ENCODE results near the gene PKNOX2. TPM values are rescaled to one million over a fixed set of nuclear protein-coding genes. Genes with fewer than 3 reads are reported as not detected.

Gene PKNOX2
- total RNA-seq, 2 experiments from 2014 or later = not detected

DNA sequence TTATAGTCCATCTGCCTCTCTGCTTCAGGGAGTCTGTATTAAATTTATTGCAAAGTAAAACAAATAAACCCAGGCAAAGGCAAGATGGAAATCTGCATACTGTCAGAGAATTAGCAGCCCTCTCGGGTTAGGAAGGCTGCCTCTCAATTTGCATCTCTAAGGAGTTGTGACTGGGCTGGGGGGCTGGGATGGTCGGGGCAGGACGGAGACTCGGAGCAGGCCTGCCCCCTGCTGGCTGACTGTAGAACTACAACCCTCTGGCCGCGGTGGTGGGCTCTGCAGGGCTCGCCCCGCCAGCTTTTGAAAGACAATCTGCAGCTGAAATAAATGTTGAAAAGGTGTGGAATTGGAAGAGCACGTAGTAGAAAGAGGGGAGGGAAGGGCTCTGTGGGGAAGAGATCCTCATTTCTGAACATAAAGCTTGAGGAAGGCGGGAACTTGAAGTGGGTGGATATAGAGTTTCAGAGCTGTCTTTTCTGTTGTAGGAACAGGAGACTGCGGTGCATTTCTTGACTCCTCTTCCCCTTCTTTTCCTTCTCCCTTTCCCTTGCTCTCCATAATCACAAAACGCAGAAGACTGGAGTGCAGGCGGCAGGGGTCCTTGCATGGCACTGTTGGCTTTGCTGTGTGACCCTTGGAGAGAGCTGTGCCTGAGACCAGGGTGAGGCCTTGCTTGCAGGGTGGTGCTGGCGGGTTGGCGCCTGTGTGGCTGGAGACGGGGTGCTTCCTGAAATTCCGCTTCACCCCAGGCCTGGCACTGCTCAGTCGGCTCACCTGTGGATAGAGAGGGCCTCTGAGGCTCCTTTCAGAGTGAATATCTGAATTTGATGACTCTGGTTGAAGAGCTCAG lies 22.6 kb upstream of the PKNOX2 start:
- peak; percentile 53 for DNase-seq
- H3K4me3 Mint-ChIP-seq = no peak overlapping the region
- H3K9me3 Mint-ChIP-seq = no peaks in the 10 kb centered on the region
- peaks cover 42% of the 10 kb centered on the region for H3K27me3 Mint-ChIP-seq
- no peak overlapping the region for H3K27ac Mint-ChIP-seq
- peaks cover 2% of the 10 kb centered on the region for H3K4me1 Mint-ChIP-seq
- H3K36me3 Mint-ChIP-seq = no peaks in the 10 kb centered on the region

DNA sequence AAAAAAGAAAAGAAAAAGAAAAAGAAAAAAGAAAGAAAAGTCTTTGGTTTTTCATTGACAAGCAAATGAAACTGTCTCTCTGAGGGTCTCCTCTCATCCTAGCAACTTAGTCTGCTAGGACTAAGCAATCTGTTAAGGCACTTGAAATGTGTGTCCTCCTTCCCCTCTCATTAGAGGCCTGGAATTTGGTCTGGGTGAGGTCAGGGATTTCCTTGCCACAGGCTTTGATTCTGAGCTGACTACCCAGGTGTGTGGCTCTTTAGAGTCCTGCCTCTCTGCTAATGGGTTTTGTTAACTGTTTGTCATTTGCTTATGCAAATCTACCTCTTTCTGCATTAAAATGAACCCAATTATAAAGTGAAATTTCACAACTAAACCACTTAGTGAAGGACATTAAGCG lies 18.3 kb upstream of the PKNOX2 start:
- Mint-ChIP-seq H3K27ac (no peak overlapping the region), H3K9me3 (no peaks in the 10 kb centered on the region), H3K4me1 (peaks cover 2% of the 10 kb centered on the region), H3K27me3 (peaks cover 21% of the 10 kb centered on the region), H3K36me3 (no peaks in the 10 kb centered on the region), H3K4me3 (no peak overlapping the region)
- DNase-seq = no peak

DNA sequence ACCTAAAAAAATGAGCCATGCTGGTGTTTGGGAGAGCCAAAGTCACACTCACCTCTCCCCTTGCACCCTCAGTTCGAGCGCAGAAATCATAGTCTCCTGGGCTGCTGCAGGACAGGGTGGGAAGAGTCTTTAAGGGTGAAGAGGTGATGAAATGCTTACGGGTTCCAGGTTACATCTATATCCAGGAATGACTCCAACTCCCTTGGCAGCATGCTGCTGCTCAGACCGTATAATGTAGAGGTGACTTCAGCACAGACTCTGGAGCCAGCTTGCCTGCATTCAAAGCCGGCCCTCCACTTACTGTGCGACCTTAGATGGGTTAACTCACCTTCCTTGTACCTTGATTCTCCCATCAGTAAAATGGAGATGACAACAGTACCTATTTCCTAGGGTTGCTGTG lies 17.3 kb upstream of the PKNOX2 start:
- Mint-ChIP-seq H3K9me3 (no peaks in the 10 kb centered on the region), H3K4me1 (no peaks in the 10 kb centered on the region), H3K27ac (no peak overlapping the region), H3K4me3 (no peak overlapping the region), H3K36me3 (no peaks in the 10 kb centered on the region), H3K27me3 (peaks cover 11% of the 10 kb centered on the region)
- DNase-seq = no peak

DNA sequence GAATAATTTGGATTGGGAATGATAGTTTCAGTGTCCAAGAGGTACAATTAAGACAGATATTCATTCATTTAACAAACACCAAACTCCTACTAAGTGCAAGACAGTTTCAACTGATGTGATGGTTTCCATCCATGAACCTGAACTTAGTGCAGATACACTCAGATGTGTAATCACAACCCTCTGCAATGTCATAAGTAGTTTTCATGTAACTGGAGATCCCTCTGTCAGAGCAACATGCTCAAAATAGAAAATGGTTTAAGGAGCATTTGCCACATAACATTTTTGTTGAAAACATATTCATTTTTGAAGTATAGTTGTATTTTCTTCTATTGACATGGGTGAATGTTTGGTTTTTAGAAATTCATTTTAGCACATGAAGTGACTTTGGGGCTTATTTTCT lies 16.5 kb upstream of the PKNOX2 start:
- Mint-ChIP-seq H3K4me3 (no peak overlapping the region), H3K9me3 (no peaks in the 10 kb centered on the region), H3K27ac (no peak overlapping the region), H3K27me3 (peaks cover 10% of the 10 kb centered on the region), H3K4me1 (no peaks in the 10 kb centered on the region), H3K36me3 (no peaks in the 10 kb centered on the region)
- DNase-seq = no peak

DNA sequence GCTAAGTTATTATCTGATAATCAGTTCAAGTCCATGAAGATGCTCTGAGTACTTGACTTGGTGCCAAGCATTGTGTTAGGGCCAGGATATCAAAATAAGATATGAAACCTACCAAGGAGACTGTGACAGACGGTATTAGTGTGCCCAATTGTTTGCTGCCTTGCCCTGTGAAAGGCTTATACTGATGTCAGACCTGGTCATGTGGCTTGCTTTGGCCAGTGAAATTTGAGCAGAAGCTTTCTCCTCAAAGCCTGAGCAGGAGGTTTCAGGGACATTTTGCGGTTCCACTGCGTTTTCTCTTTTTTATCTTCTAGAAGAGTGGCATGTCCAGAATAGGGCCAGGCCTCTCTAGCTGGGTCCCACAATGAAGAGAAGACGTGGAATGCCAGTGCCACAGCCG lies 15.8 kb upstream of the PKNOX2 start:
- H3K4me1 Mint-ChIP-seq = no peaks in the 10 kb centered on the region
- H3K36me3 Mint-ChIP-seq = no peaks in the 10 kb centered on the region
- H3K9me3 Mint-ChIP-seq = no peaks in the 10 kb centered on the region
- DNase-seq = no peak
- H3K27ac Mint-ChIP-seq = no peak overlapping the region
- H3K27me3 Mint-ChIP-seq = peaks cover 7% of the 10 kb centered on the region
- no peak overlapping the region for H3K4me3 Mint-ChIP-seq

DNA sequence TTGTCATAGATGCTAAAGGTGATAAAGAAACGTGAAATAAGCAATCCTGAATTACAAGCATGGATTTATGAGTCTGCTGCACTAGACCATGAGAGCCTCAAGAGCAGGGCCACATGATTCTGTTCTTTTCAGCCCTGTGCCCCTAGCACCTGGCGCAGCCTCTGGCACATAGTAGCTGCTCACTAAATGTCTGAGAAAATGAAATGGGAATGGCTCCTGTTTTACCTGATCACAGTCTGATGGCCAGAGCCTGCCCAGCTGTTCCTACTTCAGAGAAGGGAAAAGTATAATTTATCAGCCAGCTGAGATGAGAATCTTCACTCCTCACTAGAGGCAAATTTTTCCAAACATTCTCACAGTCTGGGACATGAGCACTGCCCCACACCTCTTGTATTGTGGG lies 10.7 kb upstream of the PKNOX2 start:
- H3K9me3 Mint-ChIP-seq = no peaks in the 10 kb centered on the region
- peaks cover 36% of the 10 kb centered on the region for H3K27me3 Mint-ChIP-seq
- H3K4me1 Mint-ChIP-seq = no peaks in the 10 kb centered on the region
- no peak for DNase-seq
- no peaks in the 10 kb centered on the region for H3K36me3 Mint-ChIP-seq
- no peak overlapping the region for H3K27ac Mint-ChIP-seq
- H3K4me3 Mint-ChIP-seq = no peak overlapping the region

DNA sequence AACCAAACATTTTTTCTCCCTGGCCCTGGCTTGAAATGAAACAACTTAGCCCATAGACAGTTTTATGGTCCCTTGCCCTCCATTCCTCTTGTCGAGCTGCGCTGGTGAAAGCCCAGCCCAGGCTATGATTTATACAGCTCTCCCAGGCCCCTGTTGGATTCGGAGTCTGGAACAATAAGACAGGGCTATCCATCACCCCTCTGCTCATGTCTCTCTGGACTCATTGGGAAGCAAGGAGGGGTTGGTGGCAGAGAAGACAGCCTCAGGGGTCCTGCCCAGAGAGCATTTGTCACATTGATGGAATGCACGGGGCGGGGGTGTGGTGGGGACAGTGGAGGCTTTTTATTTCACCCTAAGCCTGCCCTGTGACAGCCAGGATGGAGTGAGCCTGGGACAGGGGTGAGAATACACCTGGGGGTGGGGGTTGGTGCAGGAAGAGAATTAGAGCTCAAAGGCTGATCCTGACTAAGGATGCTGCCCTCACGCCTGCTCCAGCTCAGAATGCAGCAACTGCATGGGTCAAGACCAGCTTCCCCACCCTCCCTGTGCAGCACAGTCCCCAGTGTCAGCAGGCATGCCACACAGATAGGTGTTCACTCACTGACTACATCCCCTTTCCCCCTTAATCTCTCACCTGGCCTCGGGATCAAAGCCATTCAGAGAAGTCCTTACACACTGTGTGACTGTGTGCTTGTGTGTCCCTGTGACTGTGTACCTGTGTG lies 10.0 kb upstream of the PKNOX2 start:
- Mint-ChIP-seq H3K4me3 (no peak overlapping the region), H3K36me3 (no peaks in the 10 kb centered on the region), H3K27me3 (peaks cover 33% of the 10 kb centered on the region), H3K27ac (no peak overlapping the region), H3K9me3 (no peaks in the 10 kb centered on the region), H3K4me1 (no peaks in the 10 kb centered on the region)
- DNase-seq = no peak

DNA sequence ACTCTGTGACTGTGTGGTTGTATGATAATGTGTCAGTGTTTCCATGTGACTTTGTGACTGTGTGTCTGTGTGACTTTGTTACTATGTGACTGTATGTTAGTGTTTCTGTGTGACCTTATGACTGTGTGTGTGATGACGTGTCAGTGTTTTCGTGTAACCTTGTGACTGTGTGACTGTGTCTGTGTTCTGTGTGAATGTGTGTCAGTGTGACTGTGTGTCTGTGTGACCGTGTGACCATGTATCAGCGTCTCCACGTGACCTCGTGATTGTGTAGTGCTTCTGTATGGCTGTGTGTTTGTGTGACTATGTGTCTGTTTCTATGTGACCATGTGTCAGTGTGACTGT lies 9.5 kb upstream of the PKNOX2 start:
- Mint-ChIP-seq H3K27ac (no peak overlapping the region), H3K36me3 (no peaks in the 10 kb centered on the region), H3K9me3 (no peaks in the 10 kb centered on the region), H3K4me3 (no peak overlapping the region), H3K27me3 (peaks cover 34% of the 10 kb centered on the region), H3K4me1 (no peaks in the 10 kb centered on the region)
- no peak for DNase-seq

DNA sequence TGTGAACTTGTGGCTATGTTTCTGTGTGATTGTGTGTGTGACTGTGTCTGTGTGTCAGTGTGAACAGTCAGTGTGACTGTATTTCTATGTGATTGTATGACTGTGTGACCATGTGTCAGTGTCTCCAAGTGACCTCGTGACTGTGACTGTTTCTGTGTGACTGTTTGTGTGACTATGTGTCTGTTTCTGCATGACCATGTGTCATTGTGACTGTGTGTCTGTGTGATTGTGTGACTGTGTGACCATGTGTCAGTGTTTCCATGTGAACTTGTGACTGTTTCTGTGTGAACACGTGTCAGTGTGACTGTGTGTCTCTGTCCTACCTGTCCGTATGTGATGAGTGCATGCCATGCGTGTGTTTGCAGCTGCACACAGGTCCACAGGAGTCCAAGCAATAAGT lies 8.8 kb upstream of the PKNOX2 start:
- DNase-seq = no peak
- H3K36me3 Mint-ChIP-seq = no peaks in the 10 kb centered on the region
- H3K27me3 Mint-ChIP-seq = peaks cover 41% of the 10 kb centered on the region
- no peaks in the 10 kb centered on the region for H3K9me3 Mint-ChIP-seq
- no peaks in the 10 kb centered on the region for H3K4me1 Mint-ChIP-seq
- H3K4me3 Mint-ChIP-seq = no peak overlapping the region
- H3K27ac Mint-ChIP-seq = no peak overlapping the region

DNA sequence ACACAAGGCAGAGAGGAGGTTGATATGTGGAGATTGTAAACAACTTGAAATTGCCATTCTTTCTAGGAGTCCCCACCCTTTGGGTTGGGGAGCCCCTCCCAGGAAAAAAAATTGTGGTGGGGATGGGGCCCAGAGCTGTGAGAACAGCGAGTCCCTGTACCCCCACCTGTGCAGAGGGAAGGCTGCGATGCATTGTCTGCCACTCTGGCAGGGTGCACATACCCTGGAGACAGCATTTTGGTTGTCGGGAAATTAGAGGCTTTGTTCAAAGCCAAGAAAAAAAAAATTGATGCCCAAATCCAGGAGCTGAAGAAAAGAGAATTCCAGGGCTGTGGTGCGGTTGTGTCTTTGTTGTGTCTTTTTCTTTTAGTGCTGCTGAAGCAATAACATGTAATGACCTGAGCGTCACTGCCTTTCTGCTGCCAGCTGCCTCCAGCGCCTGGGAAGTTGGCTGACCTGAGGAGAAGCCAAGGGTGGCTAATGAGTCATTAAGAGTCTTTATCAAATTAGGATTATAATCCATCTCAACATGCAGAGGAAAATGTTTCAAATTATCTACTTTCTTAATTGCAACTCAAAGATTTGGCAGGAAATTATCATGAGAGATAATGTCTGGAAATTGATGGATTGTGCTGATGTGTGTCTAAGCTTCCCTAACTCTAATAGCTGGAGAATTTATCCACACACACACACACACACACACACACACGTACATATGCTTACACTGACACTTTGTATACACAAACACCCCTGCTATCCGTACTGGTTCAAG lies 8.0 kb upstream of the PKNOX2 start:
- H3K27me3 Mint-ChIP-seq = peaks cover 42% of the 10 kb centered on the region
- DNase-seq = no peak
- no peaks in the 10 kb centered on the region for H3K9me3 Mint-ChIP-seq
- no peaks in the 10 kb centered on the region for H3K36me3 Mint-ChIP-seq
- no peaks in the 10 kb centered on the region for H3K4me1 Mint-ChIP-seq
- no peak overlapping the region for H3K27ac Mint-ChIP-seq
- no peak overlapping the region for H3K4me3 Mint-ChIP-seq

DNA sequence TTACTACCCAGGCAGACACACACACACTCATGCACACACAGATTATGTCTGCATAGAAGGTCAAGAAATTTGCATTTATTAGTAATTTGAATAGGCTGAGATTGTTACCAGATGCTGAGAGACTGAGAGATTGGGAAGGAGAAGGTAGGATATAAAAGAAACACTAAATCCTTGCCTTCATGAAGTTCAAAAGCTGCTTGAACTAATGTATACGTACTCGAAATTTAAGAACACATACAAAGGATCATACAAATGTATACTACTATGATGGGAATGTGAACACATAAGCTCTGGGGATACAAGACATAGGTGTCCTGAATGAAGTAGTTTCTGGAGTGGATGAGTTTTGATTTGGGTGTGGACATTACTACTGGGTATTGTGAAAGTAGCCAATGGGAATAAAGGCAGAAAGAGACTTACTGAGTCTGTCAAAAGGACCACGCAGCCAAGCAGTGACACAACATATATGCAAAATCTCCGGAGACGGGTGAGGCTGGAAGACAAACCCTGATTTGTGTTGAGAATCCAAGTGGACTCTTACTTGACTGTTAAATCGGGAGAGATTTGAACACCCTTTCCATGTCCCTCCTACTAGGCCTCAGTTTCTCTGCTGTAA lies 7.3 kb upstream of the PKNOX2 start:
- Mint-ChIP-seq H3K9me3 (no peaks in the 10 kb centered on the region), H3K4me3 (no peak overlapping the region), H3K4me1 (no peaks in the 10 kb centered on the region), H3K27ac (no peak overlapping the region), H3K27me3 (peaks cover 42% of the 10 kb centered on the region), H3K36me3 (no peaks in the 10 kb centered on the region)
- DNase-seq = no peak

DNA sequence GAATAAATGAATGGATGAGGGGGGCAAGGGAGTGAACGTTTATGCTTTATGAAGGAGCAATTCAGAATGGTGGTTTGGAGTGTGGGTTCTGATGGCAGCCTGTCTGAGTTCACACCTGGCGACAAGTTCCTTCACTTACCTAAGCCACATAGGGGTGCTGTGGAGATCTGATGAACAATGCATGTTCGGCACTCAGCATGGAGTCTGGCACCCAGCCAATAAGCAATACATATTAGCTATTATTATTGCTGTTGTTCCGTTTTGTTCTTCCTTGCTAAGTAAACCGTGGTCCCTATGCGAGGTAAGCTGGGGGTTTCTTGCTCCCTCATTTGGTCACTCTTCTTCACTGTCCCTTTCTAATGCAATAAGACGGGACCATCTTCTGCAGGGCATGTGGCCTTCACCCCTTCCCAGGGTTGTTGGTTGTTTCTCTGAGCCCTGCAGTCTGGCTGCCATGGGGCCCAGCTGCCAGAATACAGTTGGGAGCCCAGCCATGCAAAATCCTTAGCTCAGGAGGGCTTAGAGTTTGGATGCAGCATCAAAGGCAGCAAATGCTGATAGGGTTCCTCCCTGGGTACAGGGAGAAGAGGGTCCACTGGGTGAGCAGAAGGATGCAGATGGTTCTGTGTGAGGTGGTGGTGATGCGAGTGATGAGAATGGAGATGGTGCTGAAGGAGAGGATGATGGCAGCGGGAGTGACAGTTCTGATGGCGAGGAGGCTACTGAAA lies 6.4 kb upstream of the PKNOX2 start:
- no peaks in the 10 kb centered on the region for H3K4me1 Mint-ChIP-seq
- H3K27me3 Mint-ChIP-seq = peaks cover 50% of the 10 kb centered on the region
- H3K27ac Mint-ChIP-seq = no peak overlapping the region
- DNase-seq = no peak
- H3K36me3 Mint-ChIP-seq = no peaks in the 10 kb centered on the region
- no peak overlapping the region for H3K4me3 Mint-ChIP-seq
- H3K9me3 Mint-ChIP-seq = no peaks in the 10 kb centered on the region

DNA sequence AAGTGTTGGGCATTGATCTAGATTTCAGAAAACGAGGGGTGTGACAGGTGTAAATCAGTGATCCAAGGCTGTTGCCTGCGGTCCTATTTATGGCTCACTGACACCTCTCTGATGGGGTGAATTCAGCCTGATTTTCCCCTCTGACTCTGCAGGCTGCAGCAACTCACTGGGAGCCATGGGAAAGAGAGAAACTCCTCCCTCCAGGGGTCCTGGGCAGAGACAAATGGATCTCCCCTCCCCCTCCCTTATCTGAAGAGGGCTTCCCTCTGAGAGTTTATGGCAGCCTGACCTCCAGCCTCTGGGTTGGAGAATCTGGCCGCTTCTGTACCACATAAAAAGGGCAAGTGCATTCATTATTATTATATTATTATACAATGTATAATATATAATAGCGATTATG lies 1.8 kb upstream of the PKNOX2 start:
- no peak for DNase-seq
- H3K9me3 Mint-ChIP-seq = no peaks in the 10 kb centered on the region
- H3K36me3 Mint-ChIP-seq = no peaks in the 10 kb centered on the region
- no peak overlapping the region for H3K27ac Mint-ChIP-seq
- peaks cover 16% of the 10 kb centered on the region for H3K4me1 Mint-ChIP-seq
- no peak overlapping the region for H3K4me3 Mint-ChIP-seq
- peaks cover 64% of the 10 kb centered on the region for H3K27me3 Mint-ChIP-seq

DNA sequence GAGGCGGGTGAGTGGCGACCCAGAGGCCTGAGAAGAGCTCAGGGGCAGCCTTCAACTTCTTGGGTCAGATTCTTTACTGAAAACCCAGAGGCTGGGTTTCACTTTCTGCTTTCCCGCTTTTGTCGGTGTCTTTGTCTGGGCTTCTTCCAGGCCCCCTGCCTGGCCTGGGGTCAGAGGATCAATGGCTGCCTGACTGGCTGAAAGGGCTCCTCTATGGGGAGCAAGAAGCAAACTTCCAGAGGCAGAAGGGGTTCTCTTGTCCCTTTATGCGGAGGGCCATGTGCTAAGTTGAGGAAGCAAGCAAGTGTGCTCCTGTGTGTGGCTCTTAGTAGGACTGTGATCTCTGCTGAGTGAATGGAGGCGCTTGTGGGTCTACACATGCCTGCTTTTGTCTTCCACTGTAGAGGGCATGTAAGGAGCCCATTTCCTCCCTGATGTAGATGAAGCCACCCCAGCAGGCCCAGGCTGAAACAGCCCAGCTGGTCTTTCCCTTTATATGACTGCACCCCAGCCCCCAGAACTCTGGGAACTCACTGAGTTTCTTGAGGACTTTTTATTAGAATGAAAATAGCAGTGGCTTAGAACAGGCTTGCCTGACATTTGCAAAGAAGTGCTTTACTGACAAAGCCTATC lies 1.0 kb upstream of the PKNOX2 start:
- peaks cover 16% of the 10 kb centered on the region for H3K4me1 Mint-ChIP-seq
- no peaks in the 10 kb centered on the region for H3K9me3 Mint-ChIP-seq
- H3K36me3 Mint-ChIP-seq = no peaks in the 10 kb centered on the region
- H3K27me3 Mint-ChIP-seq = peaks cover 69% of the 10 kb centered on the region
- H3K4me3 Mint-ChIP-seq = no peak overlapping the region
- no peak for DNase-seq
- H3K27ac Mint-ChIP-seq = no peak overlapping the region

Measured in activated naive CD8-positive, alpha-beta T cell treated with anti-CD3 and anti-CD28 coated beads for 36 hours (primary cell).